HG02798 (cell line): ENCODE data around the gene RAB25.
A peak's percentile ranks its signal among the peaks of the same experiment; 100 is the strongest.
"Not testable (repeated sequence)": the region's sequence is repeated elsewhere in the genome, so short reads cannot be mapped to it uniquely, and the experiment has no call there.

ENCODE experiments used
- ATAC-seq: cut with Tn5 transposase; IDR thresholded peaks from one replicate; pipeline ENCODE4 v1.9.1; 2021; ENCODE audit warnings: mild to moderate bottlenecking; ENCODE audit not compliant: unreplicated experiment, poor library complexity

The RAB25 gene

DNA sequence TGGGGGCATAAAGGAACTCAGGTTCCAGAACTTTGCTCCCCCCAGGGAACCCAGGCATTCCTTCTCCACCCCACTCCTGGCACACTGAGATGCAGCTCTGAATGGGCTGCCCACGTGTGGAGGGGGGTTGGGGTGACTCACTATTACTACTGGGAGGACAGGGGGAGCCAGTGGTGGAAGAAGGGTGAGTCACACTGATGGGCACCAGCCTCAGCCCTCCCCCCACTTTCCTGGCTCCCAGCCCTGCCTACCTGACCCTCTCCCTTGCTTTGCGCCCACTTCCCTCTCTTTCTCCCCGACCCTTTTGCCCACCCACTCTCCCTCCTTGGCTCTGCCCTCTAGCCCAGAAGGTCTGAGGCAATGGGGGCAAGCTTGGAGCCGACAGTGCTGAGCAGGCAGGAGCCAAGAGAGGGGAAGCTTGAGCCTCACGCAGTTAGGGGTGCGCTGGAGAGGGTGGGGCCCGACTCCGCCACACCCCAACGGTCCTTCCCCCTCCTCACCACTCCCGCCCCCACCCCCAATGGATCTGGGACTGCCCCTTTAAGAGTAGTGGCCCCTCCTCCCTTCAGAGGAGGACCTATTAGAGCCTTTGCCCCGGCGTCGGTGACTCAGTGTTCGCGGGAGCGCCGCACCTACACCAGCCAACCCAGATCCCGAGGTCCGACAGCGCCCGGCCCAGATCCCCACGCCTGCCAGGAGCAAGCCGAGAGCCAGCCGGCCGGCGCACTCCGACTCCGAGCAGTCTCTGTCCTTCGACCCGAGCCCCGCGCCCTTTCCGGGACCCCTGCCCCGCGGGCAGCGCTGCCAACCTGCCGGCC, 53.4 kb downstream of the RAB25 start, which contains the start of gene LMNA:
LMNA (plus strand) TSS at position 611 of the 818 bp plus-strand sequence. CDS start 208 bp downstream, outside the sequence.
- ATAC-seq: peak; percentile 78

DNA sequence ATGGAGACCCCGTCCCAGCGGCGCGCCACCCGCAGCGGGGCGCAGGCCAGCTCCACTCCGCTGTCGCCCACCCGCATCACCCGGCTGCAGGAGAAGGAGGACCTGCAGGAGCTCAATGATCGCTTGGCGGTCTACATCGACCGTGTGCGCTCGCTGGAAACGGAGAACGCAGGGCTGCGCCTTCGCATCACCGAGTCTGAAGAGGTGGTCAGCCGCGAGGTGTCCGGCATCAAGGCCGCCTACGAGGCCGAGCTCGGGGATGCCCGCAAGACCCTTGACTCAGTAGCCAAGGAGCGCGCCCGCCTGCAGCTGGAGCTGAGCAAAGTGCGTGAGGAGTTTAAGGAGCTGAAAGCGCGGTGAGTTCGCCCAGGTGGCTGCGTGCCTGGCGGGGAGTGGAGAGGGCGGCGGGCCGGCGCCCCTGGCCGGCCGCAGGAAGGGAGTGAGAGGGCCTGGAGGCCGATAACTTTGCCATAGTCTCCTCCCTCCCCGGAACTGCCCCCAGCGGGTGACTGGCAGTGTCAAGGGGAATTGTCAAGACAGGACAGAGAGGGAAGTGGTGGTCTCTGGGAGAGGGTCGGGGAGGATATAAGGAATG, 54.1 kb downstream of the RAB25 start:
- ATAC-seq: peak; percentile 8

DNA sequence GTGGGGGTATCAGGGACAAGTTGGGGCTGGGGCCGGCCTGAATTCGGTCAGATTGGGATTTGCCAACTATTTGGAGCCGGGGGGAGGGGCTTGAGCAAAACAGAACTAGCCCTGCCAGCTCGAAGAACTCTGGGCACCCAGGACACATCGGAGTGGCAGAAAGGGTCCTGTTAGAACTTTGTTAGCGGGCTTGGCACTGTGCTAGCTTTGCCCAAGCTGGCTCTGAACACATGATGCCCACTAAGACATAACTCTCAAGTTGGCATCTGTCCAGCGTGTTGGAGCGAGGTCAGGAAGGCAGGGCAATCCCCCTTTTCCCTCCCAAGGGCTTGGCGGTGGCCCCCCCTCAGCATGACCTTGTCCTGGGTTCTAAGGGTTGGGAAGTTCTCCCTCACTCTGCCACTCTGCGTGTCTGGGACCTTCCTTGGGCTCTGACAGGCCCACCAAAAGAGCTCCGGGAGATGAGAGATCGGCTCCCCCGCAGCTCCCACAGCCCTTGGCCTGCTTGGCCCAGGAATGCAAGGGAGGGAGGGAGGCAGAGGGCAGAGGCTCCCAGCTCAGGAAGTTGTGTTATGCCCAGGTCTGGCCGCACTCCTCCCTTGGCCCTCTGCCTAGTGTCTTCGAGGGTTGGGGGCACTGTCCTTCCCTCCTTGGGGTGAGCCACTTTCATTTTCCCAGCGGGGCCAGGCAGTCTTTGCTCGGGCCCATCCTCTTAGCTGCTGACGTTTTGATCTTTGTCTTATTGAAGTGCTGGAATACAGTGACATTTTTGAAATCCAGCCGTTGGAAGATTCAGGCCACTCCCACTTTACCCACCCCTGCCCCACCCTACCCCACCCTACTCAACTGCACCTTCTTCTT, 54.8 kb downstream of the RAB25 start:
- no peak for ATAC-seq

DNA sequence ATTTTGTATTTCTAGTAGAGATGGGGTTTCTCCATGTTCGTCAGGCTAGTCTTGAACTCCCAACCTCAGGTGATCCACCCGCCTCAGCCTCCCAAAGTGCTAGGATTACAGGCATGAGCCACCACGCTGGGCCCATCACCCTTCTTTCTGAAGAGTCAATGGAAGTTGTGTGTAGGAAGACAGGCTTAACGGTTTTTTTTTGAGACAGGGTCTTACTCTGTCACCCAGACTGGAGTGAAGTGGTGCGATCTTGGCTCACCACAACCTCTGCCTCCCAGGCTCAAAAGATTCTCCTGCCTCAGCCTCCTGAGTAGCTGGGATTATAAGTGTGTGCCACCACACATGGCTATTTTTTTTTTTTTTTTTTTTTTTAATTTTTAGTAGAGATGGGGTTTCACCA, 55.8 kb downstream of the RAB25 start:
- ATAC-seq: not testable (repeated sequence)

DNA sequence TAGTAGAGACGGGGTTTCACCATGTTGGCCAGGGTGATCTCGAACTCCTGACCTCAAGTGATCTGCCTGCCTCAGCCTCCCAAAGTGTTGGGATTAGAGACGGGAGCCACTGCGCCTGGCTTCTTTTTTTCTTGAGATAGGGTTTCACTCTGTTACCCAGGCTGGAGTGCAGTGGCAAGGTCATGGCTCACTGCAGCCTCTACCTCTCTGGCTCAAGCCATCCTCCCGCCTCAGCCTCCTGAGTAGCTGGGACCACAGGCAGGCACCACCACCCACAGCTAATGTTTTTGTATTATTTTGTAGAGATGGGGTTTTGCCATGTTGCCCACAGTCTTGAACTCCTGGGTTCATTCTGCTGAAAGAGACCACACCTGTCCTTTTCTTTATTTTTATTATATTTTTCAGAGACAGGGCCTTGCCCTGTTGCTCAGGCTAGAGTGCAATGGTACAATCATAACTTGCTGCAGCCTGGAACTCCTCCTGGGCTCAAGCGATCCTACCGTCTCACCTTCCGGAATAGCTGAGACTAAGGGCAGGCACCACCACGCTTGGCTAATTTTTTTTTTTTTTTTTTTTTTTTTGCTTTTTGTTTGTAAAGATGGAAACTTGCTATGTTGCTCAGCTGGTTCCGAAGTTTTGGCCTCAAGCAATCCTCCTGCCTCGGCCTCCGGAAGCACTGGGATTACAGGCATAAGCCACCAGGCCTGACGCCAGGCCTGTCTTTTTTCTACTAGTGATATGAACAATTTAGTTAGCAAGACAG, 56.6 kb downstream of the RAB25 start:
- ATAC-seq: no peak

DNA sequence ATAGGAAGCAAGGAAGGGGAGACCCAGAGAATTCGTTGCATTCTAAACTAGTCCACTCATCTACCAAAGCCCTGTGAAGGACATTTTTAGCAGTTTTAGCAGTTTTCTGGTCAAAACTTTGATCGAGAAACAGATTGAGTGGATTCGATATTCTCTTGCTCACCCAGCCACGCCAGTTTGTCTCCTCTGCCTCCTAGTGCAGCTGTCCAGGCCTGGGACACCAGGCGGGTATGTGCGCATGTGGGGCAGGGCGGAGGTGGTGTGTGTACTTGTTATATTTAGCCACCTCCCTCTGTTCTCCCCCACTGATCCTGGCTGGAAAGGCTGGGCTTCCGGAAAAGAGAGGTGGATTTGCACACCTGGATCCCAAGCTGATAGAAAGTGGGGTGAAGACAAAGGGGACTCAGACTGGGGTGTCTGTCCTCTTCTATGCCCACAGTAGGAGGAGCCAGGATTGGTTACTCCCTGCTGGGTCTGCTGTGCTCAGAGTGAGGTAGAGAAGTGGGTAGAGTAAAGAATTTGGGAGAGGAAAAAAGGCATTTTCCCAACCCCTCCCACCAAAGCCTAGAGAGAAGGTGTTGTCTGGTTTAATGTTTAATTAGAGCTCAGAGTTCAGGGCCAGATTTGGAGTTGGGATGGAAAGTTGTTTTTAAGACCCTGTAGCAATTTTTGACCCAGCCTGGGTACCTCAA, 57.4 kb downstream of the RAB25 start:
- ATAC-seq: no peak

DNA sequence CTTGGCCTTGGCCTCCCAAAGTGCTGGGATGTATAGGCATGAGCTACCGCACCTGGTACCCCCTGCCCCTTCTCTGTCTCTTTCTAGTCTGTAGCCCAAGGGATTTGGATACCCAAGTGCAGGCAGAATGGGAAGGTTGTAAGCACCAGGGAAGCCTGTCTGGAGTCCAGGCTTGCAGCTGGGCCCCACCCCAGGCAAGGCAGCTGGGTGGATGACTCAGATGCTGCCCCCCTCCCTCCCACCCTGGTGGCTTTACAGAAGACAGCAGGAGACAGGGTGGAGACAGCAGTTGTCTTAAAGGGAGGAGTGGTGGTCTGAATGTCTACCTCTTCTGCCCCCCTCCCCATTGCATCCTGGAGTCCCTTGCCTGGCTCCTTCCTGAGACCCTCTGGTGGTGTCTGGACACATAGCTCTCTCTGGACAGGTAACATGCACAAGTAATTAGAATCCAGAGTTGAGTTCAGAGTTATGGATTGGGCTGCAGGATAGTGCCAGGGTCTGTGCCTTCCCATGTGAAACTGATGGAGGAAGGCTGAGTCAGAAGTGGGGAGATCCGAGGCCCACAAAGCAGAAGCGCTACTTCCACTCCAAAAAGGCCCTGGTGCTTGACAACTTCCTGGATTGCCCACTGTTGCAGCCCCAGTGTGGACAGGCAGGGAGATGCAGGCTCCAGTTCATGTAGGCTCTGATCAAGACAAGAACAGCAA, 58.7 kb downstream of the RAB25 start:
- no peak for ATAC-seq
